NOMO-1 treated with DMSO at 0.1 percent for 48 hours (cell line): ENCODE measurements around the gene COG3.
A peak's percentile ranks its signal among the peaks of the same experiment; 100 is the strongest.

ENCODE experiments used
- DNase-seq: peaks from one replicate; lab custom pipeline; 2025; ENCODE audit not compliant: unreplicated experiment; lab: John Stamatoyannopoulos, UW

The COG3 gene

GRCh38 chr13:45445053-45445452, 19.7 kb upstream of the COG3 start:
- no peak for DNase-seq

GRCh38 chr13:45446181-45446580, 18.6 kb upstream of the COG3 start:
- DNase-seq, result no peak

- DNase-seq, result no peak
Observed at GRCh38 chr13:45447050-45447661, 17.6 kb upstream of the COG3 start.

GRCh38 chr13:45448965-45449559, 15.7 kb upstream of the COG3 start:
- DNase-seq, result no peak

GRCh38 chr13:45451282-45451681, 13.5 kb upstream of the COG3 start:
- DNase-seq, result no peak

GRCh38 chr13:45454204-45454603, 10.5 kb upstream of the COG3 start:
- no peak for DNase-seq

- no peak for DNase-seq
Observed at GRCh38 chr13:45456196-45456972, 8.4 kb upstream of the COG3 start.

GRCh38 chr13:45464141-45464686, 525 bp upstream of the COG3 start:
- no peak for DNase-seq

- no peak for DNase-seq
Observed at GRCh38 chr13:45466359-45466758, 1.6 kb downstream of the COG3 start.

GRCh38 chr13:45468635-45469034, 3.9 kb downstream of the COG3 start:
- DNase-seq, result no peak

- no peak for DNase-seq
Observed at GRCh38 chr13:45472171-45472705, 7.5 kb downstream of the COG3 start.

- no peak for DNase-seq
Observed at GRCh38 chr13:45473627-45474026, 8.9 kb downstream of the COG3 start.

GRCh38 chr13:45474584-45475454, 10.1 kb downstream of the COG3 start:
- no peak for DNase-seq

- no peak for DNase-seq
Observed at GRCh38 chr13:45479661-45480060, 14.9 kb downstream of the COG3 start.

- no peak for DNase-seq
Observed at GRCh38 chr13:45481688-45482087, 16.9 kb downstream of the COG3 start.

GRCh38 chr13:45482571-45483173, 17.9 kb downstream of the COG3 start:
- DNase-seq, result no peak

GRCh38 chr13:45487604-45488003, 22.9 kb downstream of the COG3 start:
- no peak for DNase-seq

GRCh38 chr13:45490068-45490467, 25.3 kb downstream of the COG3 start:
- peak; percentile 0 for DNase-seq

GRCh38 chr13:45492538-45492937, 27.8 kb downstream of the COG3 start:
- no peak for DNase-seq

- DNase-seq, result no peak
Observed at GRCh38 chr13:45496942-45497341, 32.2 kb downstream of the COG3 start.
